Suprapubic skin (tissue), 4 donors: ENCODE data around the gene COPS9. TPM values are rescaled to one million over a fixed set of nuclear protein-coding genes. Genes with fewer than 3 reads are reported as not detected.

ENCODE experiments used
- DNase-seq, 2 donors: peaks; one replicate each; pipeline ENCODE4 v3.0.0-alpha.2; 2019; ENCODE audit warnings: low spot score in 2 of 2
- H3K27ac ChIP-seq: fragments of 200-600 bp; sonication (generic); one replicate; pipeline ENCODE4 v1.5.1; 2019
- H3K27me3 ChIP-seq: fragments of 200-600 bp; sonication (generic); one replicate; pipeline ENCODE4 v1.5.1; 2019
- H3K36me3 ChIP-seq: fragments of 200-600 bp; sonication (generic); one replicate; pipeline ENCODE4 v1.5.1; 2019
- H3K4me1 ChIP-seq: fragments of 200-600 bp; sonication (generic); one replicate; pipeline ENCODE4 v1.5.1; 2019
- H3K4me3 ChIP-seq: fragments of 200-600 bp; sonication (generic); one replicate; pipeline ENCODE4 v1.5.1; 2019; ENCODE audit warnings: mild to moderate bottlenecking
- H3K9me3 ChIP-seq: fragments of 200-600 bp; sonication (generic); one replicate; pipeline ENCODE4 v1.5.1; 2019
- EP300 ChIP-seq: sonication (generic); formaldehyde crosslinking; IDR thresholded peaks from one replicate; pipeline ENCODE4 v1.6.1; 2017; ENCODE audit warnings: antibody characterized with exemption
- POLR2A ChIP-seq, 2 donors: fragments of 450-650 bp; IDR thresholded peaks; one replicate each; pipeline ENCODE4 v1.6.1; 2017; ENCODE audit warnings: antibody characterized with exemption in 2 of 2, mild to moderate bottlenecking in 2 of 2, moderate library complexity in 2 of 2
- POLR2AphosphoS5 ChIP-seq, 3 donors: sonication (generic); formaldehyde crosslinking; IDR thresholded peaks; one replicate each; pipeline ENCODE4 v1.6.1; 2017; ENCODE audit warnings: antibody characterized with exemption in 3 of 3
- WGBS: methylation state at CpG from one replicate; pipeline ENCODE4 v1.1.5; 2018; 5-methylcytosine and 5-hydroxymethylcytosine counted together
- total RNA-seq, 4 donors: library from RNA; depleted of rRNA; stranded (reverse); fragments of >200 nt; gene quantifications; one replicate each; pipeline ENCODE4 v1.1.0, GENCODE V29; 2016
- TF ChIP-seq, protein P1 (sequence below), 2 donors: fragments of 200-600 bp in 1 of 2; fragments of 450-650 bp in 1 of 2; sonication (generic) in 1 of 2; IDR thresholded peaks; one replicate each; pipeline ENCODE4 v1.5.1; 2016 to 2019; ENCODE audit warnings: antibody characterized with exemption in 2 of 2, mild to moderate bottlenecking in 1 of 2, moderate library complexity in 1 of 2

COPS9 gene
- total RNA-seq, 4 donors from 2014 or later, result 30.6 to 178 (median 143) TPM

DNA sequence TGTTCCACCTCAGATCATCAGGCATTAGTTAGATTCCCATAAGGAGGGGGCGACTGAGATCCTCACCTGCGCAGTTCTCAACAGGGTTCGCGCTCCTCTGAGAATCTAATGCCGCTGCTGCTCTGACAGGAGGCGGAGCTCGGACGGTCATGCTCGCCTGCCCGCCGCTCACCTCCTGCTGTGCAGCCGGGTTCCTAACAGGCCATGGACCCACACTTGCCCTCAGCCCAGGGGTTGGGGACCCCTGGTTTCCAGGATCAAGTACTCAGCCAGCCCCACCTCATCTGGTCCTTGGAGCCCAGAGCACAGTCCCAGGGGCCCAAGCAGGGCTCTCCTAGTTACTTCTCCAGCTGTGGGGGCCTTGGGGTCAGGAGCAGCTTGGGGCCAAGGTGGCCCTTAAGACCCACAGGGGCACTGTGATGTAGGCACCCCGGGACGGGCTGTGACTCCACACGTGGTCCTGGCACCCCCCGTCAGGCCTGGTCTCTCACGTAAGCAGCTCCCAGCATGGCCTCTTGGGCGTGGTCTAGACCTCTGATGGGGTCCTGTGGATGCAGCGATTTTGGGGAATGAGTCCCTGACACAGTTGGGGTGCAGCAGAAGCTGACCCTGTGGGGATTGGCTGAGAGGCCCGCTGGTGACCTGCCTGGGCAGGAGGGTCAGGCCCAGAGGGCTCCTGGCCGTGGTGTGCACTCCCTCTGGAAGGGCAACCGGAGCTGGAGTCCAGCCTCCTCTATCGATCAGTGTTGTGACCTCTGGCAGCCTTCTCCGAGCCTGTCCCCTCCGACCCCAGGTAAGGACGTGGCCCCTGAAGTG lies 32.6 kb upstream of the COPS9 start:
- Histone ChIP-seq H3K4me1 (no peaks in the 10 kb centered on the region), H3K27me3 (peaks cover 31% of the 10 kb centered on the region), H3K27ac (no peak overlapping the region), H3K36me3 (no peaks in the 10 kb centered on the region), H3K4me3 (no peak overlapping the region), H3K9me3 (no peaks in the 10 kb centered on the region)
- TF ChIP-seq EP300, result no peak
- no peak for TF ChIP-seq POLR2AphosphoS5 (IDR thresholded peaks at IDR 0.05)
- TF ChIP-seq, protein P1, sequence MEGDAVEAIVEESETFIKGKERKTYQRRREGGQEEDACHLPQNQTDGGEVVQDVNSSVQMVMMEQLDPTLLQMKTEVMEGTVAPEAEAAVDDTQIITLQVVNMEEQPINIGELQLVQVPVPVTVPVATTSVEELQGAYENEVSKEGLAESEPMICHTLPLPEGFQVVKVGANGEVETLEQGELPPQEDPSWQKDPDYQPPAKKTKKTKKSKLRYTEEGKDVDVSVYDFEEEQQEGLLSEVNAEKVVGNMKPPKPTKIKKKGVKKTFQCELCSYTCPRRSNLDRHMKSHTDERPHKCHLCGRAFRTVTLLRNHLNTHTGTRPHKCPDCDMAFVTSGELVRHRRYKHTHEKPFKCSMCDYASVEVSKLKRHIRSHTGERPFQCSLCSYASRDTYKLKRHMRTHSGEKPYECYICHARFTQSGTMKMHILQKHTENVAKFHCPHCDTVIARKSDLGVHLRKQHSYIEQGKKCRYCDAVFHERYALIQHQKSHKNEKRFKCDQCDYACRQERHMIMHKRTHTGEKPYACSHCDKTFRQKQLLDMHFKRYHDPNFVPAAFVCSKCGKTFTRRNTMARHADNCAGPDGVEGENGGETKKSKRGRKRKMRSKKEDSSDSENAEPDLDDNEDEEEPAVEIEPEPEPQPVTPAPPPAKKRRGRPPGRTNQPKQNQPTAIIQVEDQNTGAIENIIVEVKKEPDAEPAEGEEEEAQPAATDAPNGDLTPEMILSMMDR (IDR thresholded peaks at IDR 0.05), result no peak
- no peak for TF ChIP-seq POLR2A (IDR thresholded peaks at IDR 0.05)
- DNase-seq, result no peak
- WGBS, result 85% methylated on average over 8 of the region's 26 CpGs

DNA sequence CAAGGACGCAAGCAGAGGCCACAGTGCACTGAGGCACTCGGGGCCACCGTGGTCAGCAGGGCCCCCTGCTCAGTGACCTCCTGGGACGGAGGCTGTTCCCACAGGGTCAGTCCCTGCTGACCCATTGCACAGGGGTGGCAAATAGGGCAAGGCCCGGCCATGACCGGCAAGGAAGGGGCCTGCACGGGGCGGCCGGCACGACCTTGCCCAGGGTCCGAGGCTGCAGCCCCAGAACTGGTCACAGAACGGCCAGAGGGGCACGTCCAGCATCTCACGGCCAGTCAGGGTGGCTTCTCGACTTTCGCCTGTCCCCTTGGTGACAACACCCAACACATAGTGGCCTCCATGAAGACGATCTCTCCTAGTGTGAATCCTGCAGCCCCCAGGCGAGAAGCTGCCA lies 31.9 kb upstream of the COPS9 start:
- Histone ChIP-seq H3K4me3 (no peak overlapping the region), H3K4me1 (no peaks in the 10 kb centered on the region), H3K27me3 (peaks cover 31% of the 10 kb centered on the region), H3K36me3 (no peaks in the 10 kb centered on the region), H3K27ac (no peak overlapping the region), H3K9me3 (no peaks in the 10 kb centered on the region)
- DNase-seq, result no peak
- no peak for TF ChIP-seq POLR2A (IDR thresholded peaks at IDR 0.05)
- TF ChIP-seq POLR2AphosphoS5 (IDR thresholded peaks at IDR 0.05), result no peak
- TF ChIP-seq, protein P1 (IDR thresholded peaks at IDR 0.05), result no peak
- 92% methylated on average over 10 of the region's 18 CpGs for WGBS

DNA sequence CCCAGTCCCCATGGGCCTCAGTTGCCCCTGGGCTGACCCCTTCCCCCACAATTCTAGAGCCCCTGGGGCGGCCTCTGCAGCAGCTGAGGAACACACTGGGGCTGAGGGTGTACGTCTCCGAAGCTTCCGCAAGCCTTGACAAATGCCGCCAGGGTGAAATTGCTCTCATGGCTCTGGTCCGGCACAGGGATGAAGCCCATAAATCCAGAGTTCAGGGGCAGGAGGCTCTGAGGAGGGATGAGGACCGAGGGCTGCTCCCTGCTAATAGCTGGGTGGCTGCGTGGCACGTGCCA lies 31.4 kb upstream of the COPS9 start:
- Histone ChIP-seq H3K4me3 (no peak overlapping the region), H3K27ac (no peak overlapping the region), H3K36me3 (no peaks in the 10 kb centered on the region), H3K27me3 (peaks cover 31% of the 10 kb centered on the region), H3K4me1 (no peaks in the 10 kb centered on the region), H3K9me3 (no peaks in the 10 kb centered on the region)
- no peak for TF ChIP-seq EP300
- TF ChIP-seq POLR2AphosphoS5 (IDR thresholded peaks at IDR 0.05), result no peak
- TF ChIP-seq POLR2A (IDR thresholded peaks at IDR 0.05), result no peak
- TF ChIP-seq, protein P1 (IDR thresholded peaks at IDR 0.05), result no peak
- peak in 1 of 2 donors; percentile 44 for DNase-seq
- no CpG with 5 or more reads among the region's 9 CpGs for WGBS

DNA sequence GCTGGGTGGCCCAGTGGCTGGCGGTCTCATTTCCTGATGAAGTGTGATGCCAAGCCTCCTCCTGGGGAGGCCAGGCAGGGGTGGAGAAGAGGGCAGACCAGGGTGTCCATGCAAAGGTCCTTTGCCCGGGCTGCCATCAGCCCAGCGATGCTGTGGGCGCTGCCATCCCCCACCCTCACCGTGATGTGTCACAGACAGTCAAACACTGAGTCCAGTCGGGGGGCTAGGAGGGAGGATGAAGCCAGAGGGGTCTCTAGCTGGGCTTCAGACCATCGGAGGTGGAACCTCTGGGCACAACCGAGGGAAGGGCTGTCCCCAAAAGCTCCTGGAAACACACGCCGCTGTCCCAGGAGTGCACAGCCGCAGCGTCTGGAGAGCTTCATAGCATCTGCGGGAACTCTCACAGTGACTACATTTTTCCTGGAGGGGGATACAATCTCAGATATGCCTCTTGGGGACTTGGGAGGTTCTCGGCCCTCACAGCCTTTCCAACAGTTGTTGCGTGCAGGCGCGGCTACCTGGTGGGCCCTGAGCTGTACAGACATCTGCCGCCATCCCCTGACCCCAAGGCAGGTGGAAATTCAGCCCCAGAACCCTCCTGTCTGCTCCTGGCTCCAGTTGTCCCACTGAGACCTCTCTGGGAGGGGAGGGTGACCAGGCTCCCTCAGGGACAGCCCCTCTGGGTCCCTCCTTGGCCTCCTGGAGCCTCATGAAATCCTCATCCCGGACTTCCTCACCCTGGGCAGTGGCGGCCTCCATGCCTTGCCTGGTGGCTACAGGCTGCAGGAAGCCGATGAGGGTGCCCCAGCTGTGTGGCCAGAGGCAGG lies 30.9 kb upstream of the COPS9 start:
- peak in 1 of 2 donors; percentile 67 for DNase-seq
- TF ChIP-seq, protein P1 (IDR thresholded peaks at IDR 0.05), result no peak
- no peak for TF ChIP-seq POLR2A (IDR thresholded peaks at IDR 0.05)
- peaks cover 31% of the 10 kb centered on the region for H3K27me3 ChIP-seq
- no peaks in the 10 kb centered on the region for H3K4me1 ChIP-seq
- H3K36me3 ChIP-seq, result no peaks in the 10 kb centered on the region
- no peaks in the 10 kb centered on the region for H3K9me3 ChIP-seq
- no peak overlapping the region for H3K4me3 ChIP-seq
- WGBS, result 94% methylated on average over 11 of the region's 21 CpGs
- no peak overlapping the region for H3K27ac ChIP-seq

DNA sequence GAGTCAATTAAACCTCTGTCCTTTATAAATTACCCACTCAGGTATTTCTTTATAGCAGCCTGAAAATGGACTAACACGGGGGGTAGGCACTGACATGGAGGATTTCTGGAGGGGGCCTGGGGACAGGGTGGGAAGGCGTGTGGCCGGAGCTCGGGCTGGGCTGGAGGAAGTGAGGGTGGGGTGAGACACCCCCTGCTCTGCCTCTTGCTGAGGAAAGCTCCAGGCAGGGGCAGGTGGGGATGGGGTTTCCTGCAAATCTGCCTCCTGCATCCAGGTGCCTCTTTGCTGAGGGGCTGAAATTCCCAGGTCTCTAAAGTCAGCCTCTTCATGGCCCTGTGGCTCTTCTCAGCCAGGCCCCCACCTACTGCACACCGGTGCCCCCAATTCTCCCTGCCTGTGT lies 30.1 kb upstream of the COPS9 start:
- DNase-seq, result peak in 1 of 2 donors; percentile 70
- H3K36me3 ChIP-seq, result no peaks in the 10 kb centered on the region
- H3K9me3 ChIP-seq, result no peaks in the 10 kb centered on the region
- H3K27me3 ChIP-seq, result peaks cover 31% of the 10 kb centered on the region
- 80% methylated on average over 5 of the region's 5 CpGs for WGBS
- H3K4me3 ChIP-seq, result no peak overlapping the region
- no peaks in the 10 kb centered on the region for H3K4me1 ChIP-seq
- no peak for TF ChIP-seq EP300
- no peak for TF ChIP-seq POLR2AphosphoS5 (IDR thresholded peaks at IDR 0.05)
- TF ChIP-seq, protein P1 (IDR thresholded peaks at IDR 0.05), result no peak
- no peak for TF ChIP-seq POLR2A (IDR thresholded peaks at IDR 0.05)
- H3K27ac ChIP-seq, result no peak overlapping the region
